HG02840 (cell line): Measurements from ENCODE around the gene PIGQ.
A peak's percentile ranks its signal among the peaks of the same experiment; 100 is the strongest.

Experiments
- ATAC-seq: cut with Tn5 transposase; IDR thresholded peaks from one replicate; pipeline ENCODE4 v1.9.1; 2021; ENCODE audit warnings: mild to moderate bottlenecking, moderate library complexity, moderate number of reproducible peaks; ENCODE audit not compliant: unreplicated experiment, low FRiP score

The PIGQ gene

DNA sequence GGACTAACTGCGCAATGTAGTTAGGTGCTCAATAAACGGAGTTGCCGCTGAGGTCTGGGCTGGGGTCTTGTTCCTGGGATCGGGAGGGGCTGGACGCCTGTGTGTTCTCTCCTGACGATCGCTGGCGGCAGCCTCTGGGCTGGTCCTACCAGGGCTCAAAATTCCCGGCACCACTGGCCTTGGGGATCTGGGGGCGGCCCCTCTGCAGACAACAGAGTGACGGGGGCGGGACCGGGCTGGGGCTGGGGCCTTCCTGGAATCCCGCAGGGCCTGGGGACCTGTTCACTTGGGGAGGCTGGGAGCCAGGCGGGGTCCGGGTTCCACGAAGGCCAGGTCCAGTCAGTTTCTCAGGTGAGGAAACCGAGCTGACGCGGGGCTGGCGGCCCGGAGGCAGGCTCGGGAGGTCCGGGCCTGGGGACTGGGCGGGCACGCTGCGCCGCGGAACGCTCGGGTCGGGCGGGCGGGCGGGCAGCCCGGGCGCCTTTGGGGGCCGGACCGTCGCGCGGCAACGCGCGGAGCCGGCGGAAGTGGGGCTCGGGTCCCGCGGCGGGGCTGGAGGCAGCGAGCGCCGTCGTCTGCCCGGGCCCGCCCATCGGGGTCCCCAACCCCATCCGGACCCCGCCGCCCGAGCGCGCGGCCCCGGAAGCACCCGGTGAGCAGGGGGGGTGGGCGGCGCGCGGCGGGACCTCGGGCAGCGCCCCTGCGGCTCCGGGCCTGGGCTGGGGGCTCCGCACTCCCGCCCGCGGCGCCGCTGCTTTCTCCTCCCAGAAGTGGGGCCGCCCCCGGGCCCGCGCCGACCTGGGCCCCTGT lies at the start of gene PIGQ:
TSS of gene PIGQ (plus strand) at position 524 of the 810 bp plus-strand sequence. CDS start 4,107 bp downstream, outside the sequence.
- no peak for ATAC-seq

DNA sequence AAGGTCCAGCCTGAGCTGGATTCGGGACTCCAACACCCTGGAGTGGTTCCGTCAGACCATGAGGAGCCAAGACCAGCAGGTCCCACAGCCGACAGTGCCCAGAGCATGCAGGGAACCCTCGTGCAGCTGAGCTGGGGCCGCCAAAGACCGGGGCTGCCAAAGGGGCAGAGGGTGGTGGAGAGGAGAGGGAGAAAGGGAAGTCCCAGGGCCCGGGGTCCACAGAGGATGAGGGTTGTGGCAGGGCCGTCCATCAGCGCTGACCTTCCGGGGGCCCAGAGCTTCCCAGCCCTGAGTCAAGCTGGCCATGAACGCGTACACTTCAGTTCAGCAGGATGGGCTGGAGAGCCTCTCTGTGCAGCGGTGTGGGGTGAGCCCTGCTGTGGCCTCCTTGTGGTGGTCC lies 48.9 kb upstream of the PIGQ start:
- ATAC-seq = no peak

DNA sequence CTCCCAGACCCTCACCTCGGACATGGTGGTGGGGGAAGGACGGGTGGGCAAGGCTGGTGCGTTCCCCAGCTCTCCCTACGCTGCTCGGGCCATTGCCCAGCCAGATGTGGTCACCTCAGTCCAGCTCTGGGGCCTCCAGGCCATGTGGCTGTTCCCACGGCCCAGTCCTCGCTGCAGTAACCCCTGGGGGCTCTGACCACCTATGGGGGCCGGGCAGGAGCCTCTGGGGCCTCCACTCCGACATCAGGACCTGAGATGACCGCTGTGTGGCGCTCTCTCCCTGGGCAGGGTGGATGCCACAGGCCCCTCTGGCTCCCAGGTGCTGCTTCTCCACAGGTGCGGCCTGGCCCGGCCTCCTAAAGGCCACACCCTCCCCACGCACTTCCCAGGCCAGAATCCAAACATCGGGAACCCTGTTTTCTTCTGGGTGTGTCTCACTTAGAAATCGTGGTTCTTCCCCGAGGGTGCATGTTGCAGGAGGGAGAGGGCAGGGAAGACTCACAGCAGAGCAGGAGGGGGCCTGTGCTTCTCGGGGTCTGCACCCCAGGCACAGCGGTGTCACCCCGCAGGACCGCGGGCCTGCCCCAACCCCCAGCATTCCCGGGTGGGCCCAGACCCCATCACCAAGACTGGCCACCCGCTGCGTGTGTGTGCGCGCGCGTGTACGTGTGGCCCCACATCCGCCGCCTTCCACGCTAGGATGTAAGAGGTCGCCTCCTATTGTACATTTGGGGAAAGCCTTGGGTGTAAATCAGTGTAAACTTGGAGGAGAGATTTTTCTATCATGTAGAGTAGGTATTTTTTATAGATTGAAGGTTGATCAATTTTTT lies 48.2 kb upstream of the PIGQ start:
- no peak for ATAC-seq

DNA sequence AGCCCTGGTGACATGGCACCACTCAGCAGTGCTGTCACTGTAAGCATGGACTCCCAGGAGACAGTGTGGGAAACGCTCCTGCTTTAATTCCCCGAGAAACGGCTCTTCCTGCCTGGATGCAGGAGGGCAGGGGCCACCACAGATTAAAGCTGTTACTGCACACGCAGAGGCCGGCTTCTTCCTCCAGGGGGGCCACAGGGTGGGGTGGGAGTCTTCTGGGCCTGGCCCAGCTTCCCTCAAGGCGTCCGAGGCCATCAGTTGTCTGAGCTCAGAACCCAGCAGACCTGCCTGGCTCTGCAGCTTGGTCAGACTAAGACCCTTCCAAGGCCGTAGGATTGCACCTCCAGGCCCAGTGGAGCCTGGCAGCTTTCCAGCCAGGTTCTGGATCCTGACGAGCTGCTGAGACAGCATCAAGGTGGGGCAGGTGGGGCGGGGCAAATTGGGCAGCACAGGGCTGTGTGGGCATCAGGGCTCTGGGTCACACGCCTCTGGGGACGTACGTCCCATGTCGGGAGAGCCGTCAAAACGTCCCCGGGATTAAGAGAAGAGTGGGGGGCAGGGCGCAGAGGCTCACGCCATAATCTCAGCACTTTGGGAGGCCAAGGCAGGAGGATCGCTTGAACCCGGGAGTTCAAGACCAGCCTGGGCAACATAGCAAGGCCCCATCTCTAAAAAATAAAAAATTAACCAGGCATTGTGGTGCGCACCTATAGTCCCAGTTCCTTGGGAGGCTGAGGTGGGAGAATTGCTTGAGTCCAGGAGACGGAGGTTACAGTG lies 47.3 kb upstream of the PIGQ start:
- no peak for ATAC-seq

DNA sequence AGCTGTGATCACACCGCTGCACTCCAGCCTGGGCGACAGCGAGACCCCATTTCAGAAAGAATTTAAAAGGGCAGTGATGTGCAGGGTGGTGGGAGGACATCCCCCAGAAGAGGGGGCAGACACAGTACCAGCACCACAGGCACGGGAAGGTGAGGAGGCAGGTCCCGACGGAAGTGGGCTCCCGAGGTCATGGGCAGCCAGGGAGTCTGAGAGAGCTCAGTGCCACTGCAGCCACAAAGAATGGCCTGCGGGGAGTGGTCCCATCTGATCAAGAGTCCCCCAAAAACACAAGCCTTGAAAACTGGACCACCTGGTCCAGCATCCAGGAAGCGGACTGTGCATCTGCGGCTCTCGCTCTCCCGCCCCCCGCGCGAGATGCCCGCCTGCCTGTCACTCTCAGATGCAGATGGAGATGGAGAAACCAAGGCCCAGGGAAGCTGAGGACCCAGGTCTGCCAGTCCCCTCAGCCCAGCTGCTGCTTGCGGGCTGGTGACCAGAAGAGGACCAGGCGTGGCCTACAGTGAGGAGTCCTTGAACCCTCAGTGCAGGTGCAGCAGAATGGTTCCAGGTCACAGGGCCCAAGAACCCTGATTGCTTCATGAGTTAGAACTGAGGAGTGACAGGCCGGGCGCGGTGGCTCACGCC lies 46.5 kb upstream of the PIGQ start:
- ATAC-seq = no peak

DNA sequence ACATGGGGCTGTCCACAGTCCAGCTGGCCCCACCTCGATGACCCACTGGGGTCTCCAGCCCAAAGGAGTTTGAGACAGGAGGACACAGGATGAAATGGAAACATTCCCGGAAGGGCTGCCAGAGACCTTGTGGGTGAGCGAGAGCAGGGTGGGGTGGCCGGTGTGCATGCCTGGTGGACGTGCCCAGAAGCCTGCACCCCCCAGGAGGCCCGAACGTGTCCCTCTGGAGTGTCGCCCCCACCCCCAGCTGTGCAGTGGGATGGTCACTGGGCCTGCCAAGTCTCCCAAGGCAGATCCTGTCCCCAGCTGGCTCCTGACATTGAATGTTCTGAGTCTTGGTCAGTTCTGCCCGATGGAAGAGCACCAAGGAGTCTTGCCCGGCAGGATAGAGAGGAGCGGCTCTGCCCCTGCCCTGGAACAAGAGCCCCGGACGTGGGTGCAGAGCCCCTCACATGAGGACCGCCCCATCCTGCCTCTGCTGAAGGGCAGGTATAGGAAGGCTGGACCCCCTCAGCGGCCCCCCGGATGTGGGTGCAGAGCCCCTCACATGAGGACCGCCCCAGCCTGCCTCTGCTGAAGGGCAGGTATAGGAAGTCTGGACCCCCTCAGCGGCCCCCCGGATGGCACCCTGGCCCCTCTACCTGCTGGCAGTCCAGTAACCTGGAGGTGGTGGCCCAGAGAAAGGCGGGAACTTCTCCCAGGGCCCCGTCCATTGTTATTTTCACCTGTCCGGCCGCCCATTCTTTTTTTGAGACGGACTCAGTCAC lies 45.3 kb upstream of the PIGQ start:
- ATAC-seq = no peak

DNA sequence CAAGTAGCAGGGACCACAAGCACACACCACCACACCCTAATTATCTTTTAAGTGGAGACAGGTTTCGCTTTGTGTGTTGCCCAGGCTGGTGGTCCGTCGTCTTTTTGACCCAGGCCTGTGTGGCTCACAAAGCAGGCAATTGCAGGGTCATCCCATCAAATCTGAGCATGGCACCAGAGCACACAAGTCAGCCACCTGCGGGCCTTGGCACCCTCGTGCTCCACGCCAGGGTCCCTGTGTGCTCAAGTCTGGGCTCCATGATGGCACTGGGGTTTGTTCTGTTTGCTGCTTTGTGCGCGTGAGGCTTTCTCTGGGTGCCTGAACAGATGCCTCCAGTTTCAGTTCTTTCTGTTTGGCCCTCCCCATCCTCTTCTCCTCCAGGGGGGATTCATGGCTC lies 44.6 kb upstream of the PIGQ start:
- ATAC-seq = no peak

DNA sequence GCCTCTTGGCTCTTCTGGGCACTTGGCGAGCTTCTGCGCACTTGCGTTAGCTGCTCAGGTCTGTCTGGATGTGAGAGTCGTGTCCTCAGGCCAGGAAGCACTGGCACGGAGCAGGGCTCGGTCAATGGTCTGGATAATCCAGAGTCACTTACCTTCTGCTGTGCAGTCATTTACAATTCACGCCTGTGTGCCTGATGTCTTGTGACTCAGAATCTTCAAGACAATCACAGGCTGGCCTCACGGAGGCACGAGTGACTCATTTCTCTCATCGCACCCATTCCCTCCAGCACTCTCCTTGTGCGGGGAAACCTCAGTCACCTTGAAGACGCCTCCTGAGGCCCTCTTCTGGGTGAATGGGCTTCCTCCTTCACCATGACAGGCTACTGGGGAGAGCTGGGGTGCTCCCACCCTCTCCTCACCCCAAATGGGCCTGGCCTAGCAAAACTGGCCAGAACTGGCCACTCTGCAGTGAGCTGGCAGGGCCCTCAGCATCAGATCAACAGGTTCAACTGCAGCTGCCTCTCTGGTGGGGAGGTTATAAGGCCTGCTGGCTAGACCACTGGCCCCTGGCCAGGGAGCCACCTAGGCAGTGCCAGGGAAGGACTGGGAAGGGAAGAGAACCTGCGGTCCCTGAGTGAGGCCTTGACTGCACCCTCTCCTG lies 44.1 kb upstream of the PIGQ start:
- no peak for ATAC-seq

DNA sequence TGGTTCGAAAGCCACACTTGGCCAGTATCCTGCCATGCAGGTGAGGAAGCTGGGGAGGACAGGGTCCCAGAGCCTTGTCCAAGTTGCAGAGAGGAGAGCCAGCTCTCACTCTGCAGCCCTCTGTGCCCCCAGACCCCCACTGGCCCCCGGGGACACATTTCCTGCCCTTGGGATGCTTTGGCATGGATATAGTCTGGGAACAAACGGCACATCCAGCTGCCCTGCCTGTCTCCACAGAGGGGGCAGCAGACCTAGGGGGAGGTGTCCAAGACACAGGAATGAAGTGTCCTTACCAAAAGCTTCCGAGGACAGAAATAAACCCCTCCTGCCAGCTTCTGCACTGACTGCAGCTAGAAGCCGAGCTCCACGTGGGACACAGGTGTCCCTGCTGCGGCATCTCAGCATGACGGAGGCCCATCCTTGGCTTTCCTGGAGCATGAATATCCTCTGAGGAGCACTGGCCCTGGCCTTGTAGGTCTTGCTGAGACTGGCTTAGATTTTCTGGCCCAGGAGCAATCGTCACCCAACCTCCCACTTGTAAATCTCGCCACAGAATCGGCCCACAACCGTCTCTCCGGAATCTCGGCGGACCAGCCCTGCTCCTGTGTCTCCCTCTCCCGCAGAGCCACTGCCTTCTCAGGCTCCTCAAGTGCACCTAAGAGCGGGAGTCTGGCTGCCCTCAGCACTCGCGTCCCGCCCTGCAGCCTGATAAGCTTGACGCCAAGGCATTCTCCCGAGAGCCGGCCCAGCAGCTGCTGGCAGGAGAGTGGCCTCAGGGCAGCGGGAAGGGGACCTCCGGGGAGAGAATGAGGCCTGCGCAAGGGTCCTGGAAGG lies 43.4 kb upstream of the PIGQ start:
- ATAC-seq = no peak

DNA sequence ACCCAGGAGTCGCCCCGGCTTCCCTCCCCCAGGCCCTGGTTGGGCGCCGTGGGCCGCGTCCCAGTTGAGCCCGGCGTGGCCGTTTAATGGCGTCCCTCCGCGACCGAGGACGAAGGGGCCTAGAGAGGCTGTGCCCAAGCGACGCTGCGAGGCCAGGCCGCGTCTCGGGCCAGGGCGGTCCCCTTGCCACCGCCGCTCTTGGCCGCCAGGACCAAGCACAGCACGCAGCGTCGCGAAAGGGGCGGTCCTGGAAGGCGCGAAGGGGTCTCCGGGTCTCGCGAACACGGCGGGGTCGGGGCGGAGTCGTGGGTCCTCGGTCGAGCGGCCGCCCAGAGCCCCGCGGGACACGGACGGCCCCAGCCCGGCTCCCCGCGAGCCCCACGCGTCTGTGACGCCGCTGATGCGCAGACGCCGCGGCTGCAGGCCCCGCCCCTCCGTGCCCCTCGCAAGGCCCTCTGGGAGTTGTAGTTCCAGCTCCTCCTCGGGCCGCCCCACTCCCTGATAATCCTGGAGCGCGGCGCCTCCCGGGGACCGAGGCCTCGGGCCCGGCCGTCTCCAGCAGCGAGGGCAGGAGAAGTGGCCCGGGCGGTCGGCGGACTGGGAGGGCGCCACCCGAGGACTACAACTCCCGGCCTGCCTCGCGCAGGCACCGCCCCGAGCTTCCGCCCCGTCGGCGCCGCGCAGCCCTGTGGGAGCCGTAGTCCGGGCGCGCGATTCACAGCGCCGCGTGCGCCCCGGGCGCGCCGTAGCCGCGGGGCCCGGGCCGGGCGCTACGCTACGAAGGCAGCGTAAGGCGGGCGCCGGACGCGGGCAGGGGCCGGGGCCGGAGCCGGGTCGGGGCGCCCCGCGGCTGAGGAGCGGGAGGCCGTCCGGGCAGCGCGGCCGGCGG lies 42.5 kb upstream of the PIGQ start, which contains the start of gene CAPN15:
TSS of gene CAPN15 (plus strand) at position 698 of the 889 bp plus-strand sequence. CDS start 19,127 bp downstream, outside the sequence.
- ATAC-seq = peak; percentile 70

DNA sequence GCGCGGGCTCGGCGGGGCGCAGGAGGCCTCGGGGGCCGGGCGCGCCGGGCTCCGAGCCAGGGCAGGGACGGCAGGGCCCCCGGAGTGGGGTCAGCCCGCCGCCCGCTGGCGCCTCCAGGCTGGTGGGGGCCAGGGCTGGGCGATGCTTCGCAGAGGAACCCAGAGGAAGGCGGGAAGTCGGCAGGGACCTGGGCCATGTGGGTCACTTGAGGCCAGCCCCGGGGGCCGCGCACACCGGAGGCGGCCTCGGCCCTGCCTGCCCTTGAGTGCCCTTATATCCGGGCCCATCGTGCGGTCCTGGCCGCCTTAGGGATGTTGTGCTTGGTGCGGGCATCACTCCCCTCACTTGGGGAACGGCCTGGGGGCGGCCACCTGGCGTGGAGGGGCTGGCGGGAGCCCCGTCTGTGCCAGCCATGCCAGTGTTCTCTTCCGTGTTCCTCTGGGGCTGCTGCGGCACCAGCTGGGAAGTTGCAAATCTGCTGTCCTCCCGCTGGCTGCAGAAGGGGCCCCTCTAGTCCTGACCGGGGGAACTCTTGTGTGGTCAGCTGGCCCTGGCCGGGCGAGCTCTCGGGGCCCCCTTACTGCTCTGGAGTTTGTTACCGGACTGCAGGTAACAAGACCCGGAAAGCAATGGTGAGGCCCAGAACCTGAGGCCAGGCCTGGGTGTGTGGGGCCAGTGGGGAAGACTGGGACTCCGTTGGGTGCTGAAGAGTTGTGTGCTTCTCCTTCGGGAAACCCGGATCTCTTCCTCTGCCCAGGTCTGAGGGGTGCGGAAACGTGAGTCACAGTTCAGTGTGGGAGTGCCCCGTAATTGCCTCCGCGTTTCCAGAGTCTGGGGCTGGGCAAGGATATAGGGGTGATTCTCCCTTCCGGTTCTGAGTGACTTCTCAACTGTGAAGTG lies 41.4 kb upstream of the PIGQ start:
- ATAC-seq = peak; percentile 10

DNA sequence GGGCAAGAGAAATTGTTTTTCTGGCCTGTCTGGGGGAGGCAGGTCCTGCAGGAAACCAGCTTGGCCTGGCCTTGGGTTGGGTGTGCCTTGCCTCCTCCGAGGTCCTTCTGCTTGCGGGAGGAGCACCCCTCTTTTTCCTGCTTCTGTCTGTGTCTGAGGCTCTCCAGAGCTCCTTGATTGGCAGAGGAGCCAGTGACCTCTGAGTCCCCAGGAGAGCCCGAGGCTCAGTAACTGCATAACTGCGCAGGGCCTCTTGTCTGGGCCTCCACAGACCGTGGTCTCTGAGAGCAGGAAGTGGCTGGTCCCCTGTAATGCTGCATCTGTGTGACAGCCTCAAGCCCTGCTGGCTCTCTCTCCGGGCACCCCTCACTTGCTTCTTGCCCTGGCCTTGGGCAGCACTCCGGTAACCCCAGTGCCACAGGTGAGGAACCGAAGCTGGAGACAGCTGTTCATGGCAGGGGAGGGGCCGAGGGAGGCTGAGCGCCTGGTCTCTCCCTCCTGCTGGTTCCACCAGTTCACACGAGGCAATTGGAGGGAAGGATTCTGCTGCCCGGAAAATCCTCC lies 40.7 kb upstream of the PIGQ start:
- ATAC-seq = no peak

DNA sequence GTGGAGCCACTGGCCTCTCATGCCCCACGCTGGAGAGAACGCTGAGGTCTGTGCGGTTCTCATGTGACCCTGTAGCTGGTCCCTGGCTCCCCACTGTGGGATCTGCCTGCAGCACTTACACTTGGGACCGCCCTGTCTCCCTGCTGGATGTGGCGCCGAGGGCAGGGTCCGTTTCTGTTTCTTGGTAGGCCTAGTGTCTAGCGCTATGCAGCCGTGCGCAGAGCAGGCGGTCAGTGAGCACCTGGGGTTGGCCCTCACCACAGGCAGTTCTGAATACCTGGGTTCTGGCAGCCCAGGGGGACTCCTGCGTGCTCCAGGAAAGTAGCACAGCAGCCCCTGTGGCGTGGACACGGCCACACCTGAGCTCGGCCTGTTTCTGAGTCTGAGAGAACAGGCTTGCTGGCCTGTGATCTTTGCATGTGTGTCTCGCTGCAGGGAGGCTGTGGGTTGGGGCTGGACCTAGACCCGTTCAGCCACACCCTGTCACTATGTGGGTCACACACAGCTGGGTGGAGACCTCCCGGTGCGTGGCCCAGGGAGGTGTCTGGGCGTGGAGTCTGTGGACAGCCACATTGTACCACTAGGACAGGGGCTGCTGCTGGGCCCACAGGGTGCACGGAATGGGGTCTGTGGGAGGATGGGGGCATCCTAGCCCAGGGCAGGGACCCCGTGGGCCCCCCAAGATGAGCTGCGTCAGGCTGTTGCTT lies 39.5 kb upstream of the PIGQ start:
- ATAC-seq = no peak

DNA sequence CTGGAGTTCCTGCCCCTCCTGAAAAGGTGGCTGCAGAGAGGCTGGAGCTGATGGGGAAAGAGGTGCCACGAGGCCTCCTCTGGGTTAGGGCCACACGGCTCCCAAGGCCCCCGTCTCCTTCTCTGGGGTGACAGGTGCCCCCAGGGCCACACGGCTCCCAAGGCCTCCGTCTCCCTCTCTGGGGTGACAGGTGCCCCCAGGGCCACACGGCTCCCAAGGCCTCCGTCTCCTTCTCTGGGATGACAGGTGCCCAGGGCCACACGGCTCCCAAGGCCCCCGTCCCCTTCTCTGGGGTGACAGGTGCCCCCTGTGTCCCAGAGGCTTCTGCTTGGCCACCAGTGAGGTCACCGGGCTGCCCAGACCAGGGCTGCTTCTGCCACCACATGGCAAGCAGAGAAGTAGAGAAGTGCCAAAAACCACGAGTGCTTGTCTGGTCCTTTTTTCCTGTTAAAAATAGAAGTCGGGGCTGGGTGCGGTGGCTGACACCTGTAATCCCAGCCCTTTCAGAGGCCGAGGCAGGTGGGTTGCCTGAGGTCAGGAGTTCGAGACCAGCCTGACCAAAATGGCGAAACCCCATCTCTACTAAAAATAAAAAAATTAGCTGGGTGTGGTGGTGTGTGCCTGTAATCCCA lies 38.2 kb upstream of the PIGQ start:
- ATAC-seq = no peak
